Measurements from ENCODE around the gene COQ7.

COQ7 gene

DNA sequence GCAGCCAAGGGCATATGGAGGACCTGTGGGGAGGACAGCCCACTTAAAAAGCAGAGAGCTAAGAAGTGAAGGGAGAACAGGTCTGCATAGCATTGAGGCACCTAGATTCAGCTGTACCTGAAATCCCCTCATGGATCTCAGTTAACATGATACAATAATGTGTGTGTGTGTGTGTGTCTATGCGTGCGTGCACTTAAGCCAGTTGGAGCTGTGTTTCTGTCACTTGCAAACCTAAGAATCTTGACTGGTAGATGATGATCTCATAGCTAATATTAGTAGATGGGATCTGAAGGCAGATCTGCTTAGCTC, 44.6 kb downstream of the COQ7 start:
- no peak for DNase-seq (ENCODE audit: low spot score)

DNA sequence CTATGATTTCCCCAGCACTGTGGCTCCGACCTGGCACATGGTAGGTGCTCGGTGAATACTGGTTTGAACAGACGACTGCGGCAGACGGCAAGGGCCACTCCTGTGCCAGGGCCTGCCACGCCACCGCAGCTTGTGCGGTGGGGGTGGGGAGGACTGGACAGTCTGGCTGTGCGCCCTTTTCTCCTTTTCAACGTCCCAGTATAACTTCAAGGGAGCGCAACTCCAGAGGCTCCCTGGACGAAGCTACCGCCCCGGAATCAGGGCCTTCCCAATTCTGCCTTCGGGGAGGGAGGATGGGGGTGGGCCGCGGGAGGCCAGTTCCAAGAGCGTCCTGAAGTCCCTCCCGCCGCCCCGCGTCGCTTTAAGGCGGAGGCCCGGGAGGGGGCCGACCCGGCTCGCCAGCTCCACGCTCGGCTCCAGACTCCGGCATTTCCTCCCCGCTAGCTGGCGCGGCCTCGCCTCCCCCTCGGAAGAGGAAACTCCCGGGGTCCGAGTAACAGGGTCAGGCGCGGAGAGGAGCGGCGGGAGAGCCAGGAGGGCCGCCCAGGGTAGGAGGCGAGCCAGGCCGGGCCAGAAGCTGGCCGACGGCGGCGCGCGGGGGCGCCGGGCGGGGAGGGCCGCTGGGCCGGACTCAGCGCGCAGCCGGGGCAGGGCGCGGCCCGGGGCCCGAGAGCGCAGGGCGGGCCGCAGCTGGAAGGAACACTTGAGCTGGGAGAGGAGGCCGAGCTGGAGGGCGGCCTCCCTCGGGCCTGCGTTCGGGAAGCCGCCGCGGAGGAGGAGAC, 46.4 kb downstream of the COQ7 start, which contains the start of gene ITPRIPL2:
TSS of gene ITPRIPL2 (plus strand) at position 388 of the 782 bp plus-strand sequence. CDS start 498 bp downstream, outside the sequence.
- DNase-seq (ENCODE audit: low spot score) = no peak

DNA sequence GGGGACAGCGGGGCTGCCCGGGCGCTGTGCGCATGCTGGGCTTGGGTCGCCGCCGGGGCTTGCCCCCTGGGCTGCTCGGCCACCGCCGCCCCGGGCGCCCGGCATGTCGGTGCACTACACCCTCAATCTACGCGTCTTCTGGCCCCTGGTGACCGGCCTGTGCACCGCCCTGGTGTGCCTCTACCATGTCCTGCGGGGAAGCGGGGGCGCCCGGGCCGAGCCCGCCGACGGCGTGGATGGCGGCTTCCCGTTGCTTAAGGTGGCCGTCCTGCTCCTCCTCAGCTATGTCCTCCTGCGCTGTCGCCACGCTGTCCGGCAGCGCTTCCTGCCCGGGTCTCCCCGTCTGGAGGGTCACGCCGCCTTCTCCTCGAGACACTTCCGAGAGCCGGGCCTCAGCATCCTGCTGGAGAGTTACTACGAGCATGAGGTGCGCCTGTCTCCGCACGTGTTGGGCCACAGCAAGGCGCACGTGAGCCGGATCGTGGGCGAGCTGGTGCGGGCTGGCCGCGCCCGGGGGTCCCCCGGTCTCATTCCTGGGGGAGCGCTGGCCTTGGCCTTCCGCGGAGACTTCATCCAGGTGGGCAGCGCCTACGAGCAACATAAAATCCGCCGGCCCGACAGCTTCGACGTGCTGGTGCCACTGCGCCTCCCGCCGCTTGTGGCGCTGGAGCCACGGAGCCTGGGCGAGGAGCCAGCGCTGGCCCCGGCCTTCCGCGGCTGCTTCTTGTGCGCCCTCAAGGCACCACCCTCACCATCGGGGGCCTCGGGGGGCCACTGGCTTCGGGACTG, 47.1 kb downstream of the COQ7 start:
- no peak for DNase-seq (ENCODE audit: low spot score)

DNA sequence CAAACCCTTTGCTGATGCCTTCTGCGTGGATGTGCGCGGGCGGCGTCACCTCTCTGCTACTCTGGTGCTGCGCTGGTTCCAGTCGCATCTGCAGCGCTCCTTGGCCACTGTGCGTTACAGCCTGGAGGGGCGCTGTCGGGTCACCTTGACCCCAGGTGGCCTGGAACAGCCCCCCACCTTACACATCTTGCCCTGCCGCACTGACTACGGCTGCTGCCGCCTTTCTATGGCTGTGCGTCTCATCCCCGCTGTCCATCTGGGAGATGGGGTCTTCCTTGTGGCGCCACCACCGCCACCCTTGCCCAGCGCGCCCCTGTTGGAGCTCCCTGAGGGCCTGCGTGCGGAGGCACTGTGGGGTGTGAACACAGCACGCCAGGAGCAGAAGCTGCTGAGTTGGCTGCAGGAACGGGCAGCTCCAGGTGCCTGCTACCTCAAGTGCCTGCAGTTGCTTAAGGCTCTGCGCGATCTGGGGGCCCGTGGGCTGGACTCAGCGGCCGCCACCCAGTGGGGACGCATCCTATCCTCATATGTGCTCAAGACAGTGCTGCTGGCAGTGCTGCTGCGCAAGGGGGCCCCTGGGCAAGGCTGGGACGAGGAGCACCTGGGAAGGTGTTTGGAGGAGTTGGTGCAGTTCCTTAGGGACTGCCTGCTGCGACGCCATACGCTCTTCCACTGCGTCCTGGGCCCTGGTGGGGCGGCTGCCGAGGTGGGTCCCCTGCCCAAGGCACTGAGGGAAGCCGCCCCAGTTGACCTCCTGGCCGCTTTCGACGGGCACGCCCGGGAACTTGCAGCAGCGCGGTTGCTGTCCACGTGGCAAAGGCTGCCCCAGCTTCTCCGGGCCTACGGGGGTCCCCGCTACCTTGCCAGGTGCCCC, 48.0 kb downstream of the COQ7 start:
- no peak for DNase-seq (ENCODE audit: low spot score)

DNA sequence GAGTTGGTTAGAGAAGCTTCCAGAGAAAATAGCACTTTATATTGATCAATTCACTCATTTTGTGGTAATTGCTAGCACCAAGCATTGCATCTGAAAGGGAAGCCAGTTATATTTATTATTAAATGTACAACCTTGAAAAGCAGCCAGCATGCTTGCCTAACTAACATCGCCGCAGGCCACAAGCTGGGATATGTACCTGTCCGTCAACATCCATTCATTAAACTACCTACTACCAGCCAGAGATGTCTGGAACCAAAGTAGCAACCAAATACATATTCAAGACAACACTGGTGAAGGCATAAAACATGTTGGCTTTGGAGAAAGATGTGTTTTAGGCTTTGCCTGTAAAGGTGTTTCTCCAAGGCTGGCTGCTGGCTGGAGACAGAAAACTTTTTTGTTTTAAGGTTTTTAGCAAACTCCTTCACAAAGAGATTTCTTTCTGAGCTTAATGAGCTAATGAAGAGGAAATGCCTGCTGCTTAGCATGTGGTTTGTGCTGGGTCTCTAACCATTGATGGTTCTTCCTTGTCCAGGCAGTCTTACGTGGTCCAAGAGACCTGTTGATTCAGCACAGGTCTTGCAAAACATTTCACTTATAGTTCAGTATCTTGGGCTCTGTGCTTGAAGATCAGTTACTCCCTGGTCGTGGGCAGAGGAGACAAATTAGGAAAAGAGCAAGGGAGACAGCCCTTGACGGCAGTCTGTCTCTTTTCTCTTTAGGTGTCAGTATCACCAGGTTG, 49.5 kb downstream of the COQ7 start:
- no peak for DNase-seq (ENCODE audit: low spot score)

DNA sequence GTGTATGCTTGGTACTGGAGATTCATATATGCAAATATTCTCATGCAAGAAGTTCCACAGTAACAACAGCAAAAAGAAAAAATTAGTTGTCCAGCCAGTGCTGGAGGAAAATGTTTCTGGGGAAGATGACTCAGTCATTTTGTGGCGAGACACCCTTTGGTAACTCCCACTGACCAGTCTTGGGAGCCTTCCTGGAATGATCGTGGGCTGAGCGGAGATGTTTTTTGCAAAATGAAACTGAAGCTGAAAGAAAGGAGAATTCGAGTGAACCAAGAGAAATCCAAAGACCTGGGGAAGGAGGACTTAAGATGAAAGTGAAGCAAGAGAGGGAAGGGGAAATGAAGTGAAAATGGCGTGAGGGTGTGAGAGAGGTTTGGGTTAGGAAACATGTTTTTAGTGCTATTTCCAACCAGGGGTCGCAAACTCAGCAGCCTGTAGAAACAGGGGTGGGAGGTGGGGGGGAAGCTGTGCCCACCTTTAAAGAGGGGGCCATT, 51.6 kb downstream of the COQ7 start:
- no peak for DNase-seq (ENCODE audit: low spot score)

DNA sequence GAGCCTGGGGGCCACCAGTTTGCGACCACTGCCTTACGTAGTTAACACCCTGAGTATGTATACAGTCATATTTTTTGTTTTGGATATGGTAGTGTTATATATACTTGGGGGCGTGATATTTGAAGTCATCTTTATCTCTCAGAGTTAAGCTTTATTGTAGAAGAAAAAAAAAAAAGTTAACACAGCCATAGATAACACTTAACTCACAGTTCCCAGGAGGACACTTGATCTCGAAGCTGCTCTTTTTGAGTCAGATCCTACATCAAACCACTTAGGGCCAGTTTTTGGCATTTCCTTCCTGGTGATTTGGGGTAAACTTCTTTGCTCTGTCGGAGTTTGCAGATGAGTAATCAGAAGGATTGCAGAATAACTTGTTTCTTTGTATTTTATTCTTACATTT, 52.1 kb downstream of the COQ7 start:
- DNase-seq (ENCODE audit: low spot score) = no peak

DNA sequence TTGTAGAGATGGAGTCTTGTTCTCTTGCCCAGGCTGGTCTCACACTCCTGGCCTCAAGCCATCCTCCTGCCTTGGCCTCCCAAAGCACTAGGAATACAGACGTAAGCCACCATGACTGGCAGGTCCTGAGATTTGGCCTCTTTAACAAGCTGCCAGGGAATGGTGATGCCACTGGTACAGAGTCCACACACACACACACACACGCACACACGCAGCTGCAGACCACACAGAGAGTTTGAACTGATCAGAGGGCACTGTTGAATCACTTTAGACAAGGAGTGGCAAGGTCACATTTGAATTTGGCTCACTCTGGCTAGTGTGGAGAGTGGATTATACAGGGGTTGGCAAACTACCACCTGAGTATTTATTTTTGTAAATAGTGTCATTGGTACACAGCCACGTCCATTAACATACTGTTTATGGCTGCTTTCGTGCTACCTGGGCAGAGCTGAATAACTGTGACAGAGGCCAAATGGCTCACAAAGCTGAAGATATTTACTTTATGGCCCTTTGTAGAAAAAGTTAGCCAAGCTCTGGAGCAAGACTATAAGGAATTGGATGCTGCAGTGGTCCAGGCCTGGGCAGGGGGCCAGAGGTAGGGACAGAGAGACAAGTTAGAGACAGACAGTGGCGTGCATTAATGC, 56.2 kb downstream of the COQ7 start:
- no peak for DNase-seq (ENCODE audit: low spot score)

DNA sequence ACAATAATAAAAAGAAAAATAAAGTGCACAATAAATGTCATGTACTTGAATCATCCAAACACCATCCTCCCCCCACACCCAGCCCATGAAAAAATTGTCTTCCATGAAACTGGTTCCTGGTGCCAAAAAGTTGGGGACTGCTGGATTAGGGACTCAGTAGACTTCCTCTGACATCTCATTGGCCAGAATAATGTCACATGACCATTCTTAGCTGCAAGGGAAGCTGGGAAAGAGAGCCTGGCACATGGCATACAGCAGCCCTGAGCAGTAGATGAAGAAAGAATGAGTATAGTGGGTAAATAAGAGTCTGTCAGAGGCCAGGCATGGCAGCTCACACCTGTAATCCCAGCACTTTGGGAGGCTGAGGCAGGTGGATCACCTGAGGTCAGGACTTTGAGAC, 58.9 kb downstream of the COQ7 start:
- DNase-seq (ENCODE audit: low spot score) = no peak

DNA sequence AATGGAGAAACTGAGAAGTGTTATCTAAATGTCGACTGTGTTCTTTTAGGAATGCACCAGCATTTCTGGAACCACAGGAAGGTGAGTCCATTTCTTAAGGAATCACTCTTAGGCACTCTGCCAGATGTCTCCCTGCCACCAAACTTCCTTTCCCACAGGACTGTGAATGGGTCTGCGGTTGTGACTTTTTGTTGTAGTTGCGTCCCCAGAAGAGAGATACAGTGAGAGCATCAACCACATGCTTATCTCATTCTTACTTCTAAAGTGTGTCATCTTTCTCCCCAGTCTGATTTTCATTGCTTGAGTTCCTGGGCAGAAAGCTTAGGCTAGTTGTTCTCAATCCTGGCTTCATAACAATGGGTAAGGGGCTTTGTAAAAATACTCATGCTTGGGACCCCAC, 59.8 kb downstream of the COQ7 start:
- no peak for DNase-seq (ENCODE audit: low spot score)

DNA sequence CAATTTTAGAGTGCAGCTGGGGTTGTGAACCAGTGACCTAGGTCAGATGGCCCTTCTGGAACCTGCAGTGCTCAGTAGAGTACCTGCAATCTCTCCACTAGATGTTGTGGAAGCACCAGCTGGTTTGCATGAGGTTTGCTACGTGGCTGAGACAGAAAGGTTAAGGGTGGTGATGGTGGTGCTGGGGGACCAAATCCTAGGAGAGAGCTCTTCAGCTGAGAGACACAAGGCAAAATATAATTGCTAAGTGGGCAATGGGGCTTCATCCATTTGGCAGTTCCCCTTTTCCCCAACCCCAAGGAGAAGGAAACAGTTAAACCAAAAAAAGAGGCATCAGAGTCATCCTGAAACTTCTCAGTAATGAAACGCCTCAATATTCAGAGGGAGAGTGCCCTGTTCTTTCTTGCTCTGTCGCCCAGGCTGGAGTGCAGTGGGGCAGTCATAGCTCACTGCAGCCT, 60.3 kb downstream of the COQ7 start:
- DNase-seq (ENCODE audit: low spot score) = no peak

DNA sequence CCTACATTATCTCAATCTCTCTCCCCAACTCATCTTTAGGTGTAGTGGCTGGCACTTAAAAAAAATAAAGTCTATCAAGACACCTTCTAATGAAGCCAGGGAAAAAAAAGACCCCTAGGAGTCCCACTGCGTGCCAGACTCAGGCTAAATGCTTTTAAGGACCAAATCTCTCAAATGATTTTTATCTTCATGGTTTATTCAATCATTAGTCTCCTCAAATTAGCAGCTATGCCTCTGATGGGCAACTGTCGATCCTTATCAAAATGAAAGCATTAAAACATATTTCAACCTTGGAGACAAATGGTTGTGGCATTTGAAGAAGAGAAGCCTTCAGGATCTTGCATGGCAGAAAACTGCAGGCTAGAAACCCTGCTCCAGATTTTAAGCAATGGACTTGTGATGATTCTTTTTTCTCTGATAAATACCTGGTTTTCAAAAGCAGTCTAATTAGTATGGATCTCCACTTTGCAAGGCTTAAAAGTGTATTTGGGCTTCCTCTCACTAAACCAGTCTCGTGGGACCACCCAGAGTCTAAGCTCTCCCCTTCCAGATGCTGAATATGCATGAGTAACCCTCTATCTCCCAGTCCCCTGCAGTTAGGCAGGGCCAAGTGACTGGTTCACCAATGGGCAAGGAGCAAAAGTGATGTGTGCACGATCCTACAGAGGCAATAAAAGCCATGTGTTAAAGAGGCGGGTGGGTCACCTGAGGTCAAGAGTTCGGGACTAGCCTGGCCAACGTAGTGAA, 61.2 kb downstream of the COQ7 start:
- DNase-seq (ENCODE audit: low spot score) = peak; percentile 88

Measured in SK-N-DZ (cell line).